ENCODE results near the gene KRT80.

KRT80 gene

GRCh38 chr12:52148464-52149181 is 43.2 kb downstream of the KRT80 start:
- no peak overlapping the region for H3K4me3 ChIP-seq (ENCODE audit: low read depth, low read length)
- TF ChIP-seq, protein P1, sequence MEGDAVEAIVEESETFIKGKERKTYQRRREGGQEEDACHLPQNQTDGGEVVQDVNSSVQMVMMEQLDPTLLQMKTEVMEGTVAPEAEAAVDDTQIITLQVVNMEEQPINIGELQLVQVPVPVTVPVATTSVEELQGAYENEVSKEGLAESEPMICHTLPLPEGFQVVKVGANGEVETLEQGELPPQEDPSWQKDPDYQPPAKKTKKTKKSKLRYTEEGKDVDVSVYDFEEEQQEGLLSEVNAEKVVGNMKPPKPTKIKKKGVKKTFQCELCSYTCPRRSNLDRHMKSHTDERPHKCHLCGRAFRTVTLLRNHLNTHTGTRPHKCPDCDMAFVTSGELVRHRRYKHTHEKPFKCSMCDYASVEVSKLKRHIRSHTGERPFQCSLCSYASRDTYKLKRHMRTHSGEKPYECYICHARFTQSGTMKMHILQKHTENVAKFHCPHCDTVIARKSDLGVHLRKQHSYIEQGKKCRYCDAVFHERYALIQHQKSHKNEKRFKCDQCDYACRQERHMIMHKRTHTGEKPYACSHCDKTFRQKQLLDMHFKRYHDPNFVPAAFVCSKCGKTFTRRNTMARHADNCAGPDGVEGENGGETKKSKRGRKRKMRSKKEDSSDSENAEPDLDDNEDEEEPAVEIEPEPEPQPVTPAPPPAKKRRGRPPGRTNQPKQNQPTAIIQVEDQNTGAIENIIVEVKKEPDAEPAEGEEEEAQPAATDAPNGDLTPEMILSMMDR (IDR thresholded peaks at IDR 0.05; ENCODE audit: control insufficient read depth, extremely low read depth, insufficient read depth): no peak
- no peak for DNase-seq (ENCODE audit: low read depth)

DNA sequence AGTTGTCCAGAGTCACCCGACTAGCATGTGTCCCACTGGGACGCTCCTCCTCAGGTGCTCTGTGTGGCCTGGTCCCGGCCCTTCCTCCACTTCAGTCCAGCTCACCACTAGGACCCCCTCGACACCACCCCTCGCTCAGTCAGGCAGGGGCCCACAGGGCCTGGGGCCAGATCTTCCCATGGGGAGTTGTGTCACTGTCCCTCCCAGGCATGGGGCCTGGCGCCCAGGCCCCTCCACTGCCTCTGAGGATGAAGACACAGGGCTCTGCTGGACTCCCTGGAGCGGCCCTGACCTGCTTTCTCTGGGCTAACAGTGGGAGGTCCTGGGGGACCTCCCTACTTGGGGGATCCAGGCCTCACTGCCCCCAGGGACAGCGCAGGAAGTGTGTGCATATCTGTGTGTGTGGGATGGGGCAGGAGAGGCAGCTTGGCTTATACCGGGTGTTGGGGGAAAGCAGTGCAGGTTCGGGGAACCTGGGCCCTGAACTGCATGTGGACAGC is 43.8 kb downstream of the KRT80 start:
- no peak for DNase-seq (ENCODE audit: low read depth)
- TF ChIP-seq, protein P1 (IDR thresholded peaks at IDR 0.05; ENCODE audit: control insufficient read depth, extremely low read depth, insufficient read depth): no peak
- H3K4me3 ChIP-seq (ENCODE audit: low read depth, low read length): no peak overlapping the region

DNA sequence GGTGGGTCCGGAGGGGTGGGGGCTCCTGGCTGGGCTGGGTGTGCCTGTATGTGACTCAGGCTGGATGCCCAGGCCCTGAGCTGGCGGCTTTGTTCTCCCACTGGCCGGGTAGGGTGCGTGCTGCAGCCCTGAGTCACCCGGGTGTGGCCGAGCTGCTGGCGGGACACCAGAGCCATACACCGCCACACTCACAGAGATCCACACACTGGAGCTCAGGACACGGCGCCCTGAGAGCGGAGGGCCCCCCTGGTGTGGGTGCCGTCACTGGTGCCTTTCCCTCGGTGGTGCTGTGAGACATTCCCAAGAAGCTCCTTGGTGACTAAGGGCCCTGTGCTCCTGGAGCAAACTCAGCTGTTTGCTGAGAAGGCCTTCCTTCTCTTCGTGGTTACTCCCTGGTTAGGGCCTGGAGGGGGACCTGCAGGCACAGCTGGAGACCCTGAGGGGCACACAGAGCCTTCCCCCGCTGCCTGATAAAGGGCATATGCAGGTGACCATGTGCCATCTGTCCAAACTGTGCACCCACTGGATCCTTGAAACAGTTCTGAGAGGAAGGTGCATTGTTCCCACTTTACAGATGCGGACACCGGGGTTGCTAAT is 44.3 kb downstream of the KRT80 start:
- TF ChIP-seq, protein P1 (IDR thresholded peaks at IDR 0.05; ENCODE audit: control insufficient read depth, extremely low read depth, insufficient read depth): no peak
- no peak overlapping the region for H3K4me3 ChIP-seq (ENCODE audit: low read depth, low read length)
- no peak for DNase-seq (ENCODE audit: low read depth)

DNA sequence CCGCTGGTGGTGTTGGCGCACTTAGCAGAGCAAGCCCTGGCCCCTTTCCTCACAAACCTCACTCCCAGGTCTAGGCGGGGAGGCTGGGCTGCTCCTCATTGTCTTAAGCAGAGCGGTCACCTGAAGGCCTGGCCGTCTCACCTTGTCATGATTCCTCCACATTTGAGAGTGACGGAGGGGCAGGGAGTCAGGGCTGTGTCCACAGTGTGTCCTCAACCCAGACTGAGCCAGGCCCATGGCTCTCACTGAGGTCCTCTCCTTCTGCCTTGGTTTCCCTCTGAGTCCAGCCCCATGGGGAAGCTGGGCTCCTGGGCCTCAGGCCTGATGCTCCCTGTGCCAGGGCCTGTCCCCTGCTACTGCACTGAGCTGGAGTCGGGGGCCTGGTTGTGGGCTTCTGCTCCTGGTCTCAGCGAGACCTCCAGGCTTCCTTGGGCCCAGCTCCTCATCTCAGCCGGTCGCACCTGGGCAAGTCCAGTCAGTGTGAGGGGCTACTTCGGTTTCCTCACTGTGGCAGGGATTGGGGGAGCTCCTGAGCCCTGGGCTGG is 44.9 kb downstream of the KRT80 start:
- TF ChIP-seq, protein P1 (IDR thresholded peaks at IDR 0.05; ENCODE audit: control insufficient read depth, extremely low read depth, insufficient read depth): no peak
- DNase-seq (ENCODE audit: low read depth): no peak
- no peak overlapping the region for H3K4me3 ChIP-seq (ENCODE audit: low read depth, low read length)

DNA sequence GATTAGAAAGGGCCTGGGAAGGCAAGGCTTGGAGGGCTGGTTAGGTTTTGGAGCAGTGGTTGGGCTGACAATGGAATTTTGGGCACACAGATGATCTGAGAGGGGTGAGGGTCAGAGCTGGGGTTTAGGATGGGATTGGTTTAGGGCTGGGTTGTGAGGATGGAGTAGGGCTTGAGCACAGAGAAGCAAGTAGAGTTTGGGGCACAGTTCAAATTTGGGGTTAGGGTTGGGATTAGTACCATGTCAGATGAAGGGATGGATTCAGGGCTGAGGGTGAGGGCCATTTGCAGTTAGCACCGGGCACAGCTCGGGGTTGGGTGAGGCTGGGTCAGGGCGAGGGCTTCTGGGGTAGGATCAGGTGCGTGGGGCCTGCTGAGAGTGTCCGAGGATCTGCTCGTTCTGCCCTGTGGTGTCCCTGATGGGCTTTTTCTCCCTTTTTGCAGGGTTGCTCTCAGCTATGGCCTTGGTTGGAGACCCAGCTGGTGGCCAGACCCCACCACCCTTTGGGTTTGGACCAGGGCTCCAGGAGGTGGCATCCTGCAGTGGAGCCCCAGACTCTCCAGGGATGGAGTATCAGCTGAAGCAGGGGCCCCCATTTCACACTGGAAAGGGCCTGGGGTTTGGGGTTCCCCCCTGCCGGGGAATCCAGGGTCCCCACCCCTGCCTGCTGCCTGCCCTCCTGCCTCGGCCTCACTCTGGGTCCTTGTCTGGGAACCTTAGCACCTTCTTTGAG is 45.6 kb downstream of the KRT80 start:
- DNase-seq (ENCODE audit: low read depth): no peak
- no peak overlapping the region for H3K4me3 ChIP-seq (ENCODE audit: low read depth, low read length)
- TF ChIP-seq, protein P1 (IDR thresholded peaks at IDR 0.05; ENCODE audit: control insufficient read depth, extremely low read depth, insufficient read depth): no peak

DNA sequence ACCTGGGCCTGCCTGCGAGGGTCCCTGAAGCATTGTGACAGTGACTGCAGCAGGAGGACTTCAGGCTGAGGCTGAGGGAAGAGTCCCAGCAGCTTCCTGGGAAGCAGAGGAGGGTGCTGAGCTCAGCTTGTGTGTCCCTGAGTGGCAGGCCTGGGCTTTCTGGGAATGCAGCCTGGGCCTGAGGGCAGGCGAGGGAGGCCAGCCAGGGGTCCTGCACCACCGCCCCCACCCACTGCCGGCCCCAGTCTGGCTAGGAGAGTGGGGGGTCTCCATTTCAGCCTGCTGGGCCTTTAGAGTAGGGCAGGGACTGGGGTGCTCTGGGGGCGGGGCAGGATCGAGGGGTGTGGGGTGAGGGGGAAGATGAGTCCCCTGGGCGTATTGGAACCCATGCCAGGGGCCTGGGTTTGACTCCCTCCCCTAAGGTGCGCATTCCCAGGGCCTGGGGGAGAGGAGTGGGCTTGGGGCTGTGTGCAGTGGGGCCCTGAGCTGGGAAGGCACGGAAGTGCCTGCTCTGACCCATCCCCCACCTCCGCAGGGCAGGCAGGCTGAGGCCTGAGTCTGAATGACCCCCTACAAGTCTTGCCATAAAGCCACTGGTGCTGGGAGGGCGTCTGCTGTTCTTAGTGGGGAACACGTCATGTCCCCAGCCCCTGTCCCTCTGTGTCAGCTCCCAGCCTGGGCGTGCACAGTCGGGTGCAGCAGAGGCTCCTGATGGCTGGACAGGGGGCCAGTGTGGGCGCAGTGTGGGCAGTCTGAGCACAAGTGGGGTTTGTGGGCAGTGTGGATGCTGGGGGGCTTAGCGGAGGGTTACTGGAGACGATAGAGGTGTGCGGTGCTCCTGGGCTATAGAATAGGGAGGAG is 46.4 kb downstream of the KRT80 start:
- H3K4me3 ChIP-seq (ENCODE audit: low read depth, low read length): no peak overlapping the region
- TF ChIP-seq, protein P1 (IDR thresholded peaks at IDR 0.05; ENCODE audit: control insufficient read depth, extremely low read depth, insufficient read depth): no peak
- DNase-seq (ENCODE audit: low read depth): no peak

Data from LNCaP clone FGC (cell line).